Measurements from ENCODE around the gene TOMM70.
A peak's percentile ranks its signal among the peaks of the same experiment; 100 is the strongest.

- TF ChIP-seq CTCF (IDR thresholded peaks at IDR 0.05; ENCODE audit: poor library complexity, severe bottlenecking) (peak; percentile 74), EP300 (conservative IDR thresholded peaks at IDR 0.05; ENCODE audit: poor library complexity, severe bottlenecking) (no peak), RAD21 (conservative IDR thresholded peaks at IDR 0.05) (peak; percentile 77), REST (IDR thresholded peaks at IDR 0.05; ENCODE audit: borderline replicate concordance) (no peak), EZH2 (IDR thresholded peaks at IDR 0.05; ENCODE audit: borderline replicate concordance, insufficient read depth, low read length, poor library complexity, severe bottlenecking) (no peak)
These were observed 84.2 kb downstream of the TOMM70 start for GRCh38 chr3:100316641-100317069.
